IPS-18a (cell line): ENCODE results near the gene OR51B4.
"Not testable (repeated sequence)": the region's sequence is repeated elsewhere in the genome, so short reads cannot be mapped to it uniquely, and the experiment has no call there.

Experiments used
- H3K27ac ChIP-seq: one replicate; pipeline ENCODE4 v1.5.1; 2013; ENCODE audit warnings: low read length
- H3K27me3 ChIP-seq: one replicate; pipeline ENCODE4 v1.6.1; 2013; ENCODE audit warnings: mild to moderate bottlenecking, low read length; ENCODE audit not compliant: control insufficient read depth, insufficient read depth
- H3K36me3 ChIP-seq: one replicate; pipeline ENCODE4 v1.6.1; 2013; ENCODE audit warnings: low read depth, low read length; ENCODE audit not compliant: control insufficient read depth
- H3K4me1 ChIP-seq: one replicate; pipeline ENCODE4 v1.6.1; 2013; ENCODE audit warnings: low read depth, low read length; ENCODE audit not compliant: control insufficient read depth
- H3K4me3 ChIP-seq: one replicate; pipeline ENCODE4 v1.5.1; 2013; ENCODE audit warnings: low read length
- H3K9ac ChIP-seq: one replicate; pipeline ENCODE4 v1.6.1; 2013; ENCODE audit warnings: mild to moderate bottlenecking, low read length, moderate library complexity
- H3K9me3 ChIP-seq: one replicate; pipeline ENCODE4 v1.6.1; 2013; ENCODE audit warnings: low read depth, low read length; ENCODE audit not compliant: control insufficient read depth

The OR51B4 gene, protein sequence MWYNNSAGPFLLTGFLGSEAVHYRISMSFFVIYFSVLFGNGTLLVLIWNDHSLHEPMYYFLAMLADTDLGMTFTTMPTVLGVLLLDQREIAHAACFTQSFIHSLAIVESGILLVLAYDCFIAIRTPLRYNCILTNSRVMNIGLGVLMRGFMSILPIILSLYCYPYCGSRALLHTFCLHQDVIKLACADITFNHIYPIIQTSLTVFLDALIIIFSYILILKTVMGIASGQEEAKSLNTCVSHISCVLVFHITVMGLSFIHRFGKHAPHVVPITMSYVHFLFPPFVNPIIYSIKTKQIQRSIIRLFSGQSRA

DNA sequence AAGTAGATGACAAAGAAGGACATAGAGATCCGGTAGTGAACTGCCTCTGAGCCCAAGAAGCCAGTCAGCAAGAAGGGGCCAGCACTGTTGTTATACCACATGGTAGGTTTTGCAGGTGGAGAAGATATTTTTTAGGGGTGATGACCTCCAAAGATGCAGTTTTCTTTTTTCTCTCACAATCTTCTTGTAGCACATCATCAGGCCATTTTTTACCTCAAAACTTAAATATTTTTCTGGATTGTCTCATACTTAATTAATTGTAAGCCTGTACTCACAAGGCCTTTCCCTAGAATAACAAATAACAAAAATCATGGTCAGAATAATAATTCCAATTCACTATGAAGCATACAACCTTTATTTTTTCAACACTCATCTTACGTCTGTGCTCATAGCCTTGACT, at the start of gene OR51B4:
Gene OR51B4, minus strand, starts transcription at position 101 of the 400 bp plus-strand sequence. Its CDS starts 0 bp downstream, at position 101.
- H3K4me3 ChIP-seq, result no peak within 1 kb of the TSS
- H3K27me3 ChIP-seq, result no peaks in the 10 kb centered on the region
- no peaks in the 10 kb centered on the region for H3K4me1 ChIP-seq
- H3K9ac ChIP-seq, result no peak within 1 kb of the TSS
- no peaks in the 10 kb centered on the region for H3K9me3 ChIP-seq
- no peaks in the 10 kb centered on the region for H3K36me3 ChIP-seq
- no peak within 1 kb of the TSS for H3K27ac ChIP-seq

DNA sequence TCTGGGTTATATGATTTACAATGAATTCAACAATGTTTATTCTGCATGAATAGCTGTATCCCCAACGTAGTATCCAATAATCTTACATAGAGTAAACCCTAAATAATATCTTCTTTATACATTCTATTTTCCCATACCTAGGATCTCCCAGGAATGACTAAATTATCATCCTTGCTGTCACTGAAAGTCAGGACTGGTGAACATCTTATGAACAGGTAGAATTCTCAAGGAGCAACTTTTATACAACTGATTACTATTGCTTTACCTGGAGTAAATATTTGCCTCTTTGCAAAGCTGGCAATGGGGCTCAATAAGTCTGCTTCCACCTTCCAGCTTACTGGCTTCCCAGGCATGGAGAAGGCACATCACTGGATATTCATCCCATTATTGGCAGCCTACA, 49.5 kb upstream of the OR51B4 start, which contains the start of gene OR51B6:
Gene OR51B6, plus strand, starts transcription at position 301 of the 400 bp plus-strand sequence. Its CDS starts 0 bp downstream, at position 301.
- Histone ChIP-seq H3K9me3 (no peaks in the 10 kb centered on the region), H3K4me1 (peaks cover 9% of the 10 kb centered on the region), H3K9ac (no peak within 1 kb of the TSS), H3K4me3 (no peak within 1 kb of the TSS), H3K27ac (no peak within 1 kb of the TSS), H3K27me3 (no peaks in the 10 kb centered on the region), H3K36me3 (no peaks in the 10 kb centered on the region)

DNA sequence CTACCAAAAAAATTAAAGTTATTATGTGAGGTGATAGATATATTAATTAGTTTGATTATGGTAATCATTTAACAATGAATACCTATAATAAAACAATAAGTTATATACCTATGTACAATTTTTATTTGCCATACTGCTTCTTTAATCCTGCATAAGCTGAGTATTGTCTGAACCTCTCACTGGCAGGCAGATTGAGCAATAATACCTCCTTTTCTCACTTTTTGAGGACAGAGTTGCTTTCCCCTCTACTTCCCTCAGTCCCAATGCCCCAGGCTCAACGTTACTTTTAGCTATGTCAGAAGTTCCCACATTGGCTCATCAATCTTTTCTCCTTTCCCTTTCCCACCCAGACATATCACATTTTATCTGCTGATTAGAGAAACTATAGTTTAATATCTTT, 47.8 kb upstream of the OR51B4 start:
- no peak overlapping the region for H3K9ac ChIP-seq
- H3K9me3 ChIP-seq, result no peaks in the 10 kb centered on the region
- H3K27me3 ChIP-seq, result no peaks in the 10 kb centered on the region
- H3K4me3 ChIP-seq, result no peak overlapping the region
- H3K4me1 ChIP-seq, result peaks cover 9% of the 10 kb centered on the region
- no peaks in the 10 kb centered on the region for H3K36me3 ChIP-seq
- H3K27ac ChIP-seq, result no peak overlapping the region

DNA sequence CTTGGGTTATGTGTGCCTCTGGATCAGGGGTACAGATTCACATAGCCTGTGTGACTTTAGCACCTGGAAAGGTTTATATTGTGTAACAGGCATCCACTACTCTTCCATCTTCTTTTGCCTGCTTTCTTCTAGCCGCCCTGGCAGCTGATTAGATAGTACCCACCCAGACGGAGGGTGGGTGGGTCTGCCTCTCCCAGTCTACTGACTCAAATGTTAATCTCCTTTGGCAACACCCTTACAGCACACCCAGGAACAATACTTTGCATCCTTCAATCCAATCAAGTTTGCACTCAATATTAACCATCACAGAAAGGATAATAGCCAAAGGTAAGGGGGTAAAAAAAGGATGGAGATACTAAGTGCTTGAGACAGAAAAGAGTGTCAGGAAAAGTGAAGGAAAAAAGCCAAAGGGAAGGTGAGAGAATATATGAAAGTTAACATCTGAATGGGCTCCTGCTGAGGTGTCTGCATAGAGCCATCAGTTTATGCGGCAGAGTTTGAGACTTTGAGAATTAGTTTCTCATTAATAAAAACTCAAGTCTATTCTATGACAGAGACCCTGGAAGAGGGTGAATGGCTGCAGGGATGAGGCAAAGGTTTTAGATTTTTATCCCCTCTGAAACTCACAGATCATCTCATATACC, 46.9 kb upstream of the OR51B4 start:
- peaks cover 14% of the 10 kb centered on the region for H3K4me1 ChIP-seq
- no peaks in the 10 kb centered on the region for H3K9me3 ChIP-seq
- H3K4me3 ChIP-seq, result no peak overlapping the region
- no peaks in the 10 kb centered on the region for H3K27me3 ChIP-seq
- no peaks in the 10 kb centered on the region for H3K36me3 ChIP-seq
- H3K27ac ChIP-seq, result no peak overlapping the region
- no peak overlapping the region for H3K9ac ChIP-seq

DNA sequence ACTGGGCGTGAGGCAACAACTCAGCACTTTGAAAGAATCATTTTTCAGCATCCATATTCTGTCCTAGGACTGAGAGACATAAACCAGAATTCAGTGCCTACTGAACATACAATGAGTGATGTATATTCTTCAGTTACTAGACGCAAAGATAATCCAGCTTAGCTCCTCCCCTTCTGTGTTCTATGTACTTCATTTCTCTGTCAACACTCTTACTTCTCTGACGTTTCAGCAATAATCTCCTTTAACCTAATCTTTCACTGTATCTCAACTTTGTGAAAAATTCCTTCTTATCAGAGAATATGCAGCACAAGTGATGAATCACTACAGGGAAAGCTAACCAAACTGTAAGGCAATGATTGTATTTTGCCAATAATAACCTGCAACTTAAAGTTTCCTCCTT, 44.1 kb upstream of the OR51B4 start:
- H3K36me3 ChIP-seq, result no peaks in the 10 kb centered on the region
- peaks cover 16% of the 10 kb centered on the region for H3K4me1 ChIP-seq
- H3K9ac ChIP-seq, result no peak overlapping the region
- no peak overlapping the region for H3K4me3 ChIP-seq
- no peaks in the 10 kb centered on the region for H3K9me3 ChIP-seq
- H3K27ac ChIP-seq, result no peak overlapping the region
- H3K27me3 ChIP-seq, result no peaks in the 10 kb centered on the region

DNA sequence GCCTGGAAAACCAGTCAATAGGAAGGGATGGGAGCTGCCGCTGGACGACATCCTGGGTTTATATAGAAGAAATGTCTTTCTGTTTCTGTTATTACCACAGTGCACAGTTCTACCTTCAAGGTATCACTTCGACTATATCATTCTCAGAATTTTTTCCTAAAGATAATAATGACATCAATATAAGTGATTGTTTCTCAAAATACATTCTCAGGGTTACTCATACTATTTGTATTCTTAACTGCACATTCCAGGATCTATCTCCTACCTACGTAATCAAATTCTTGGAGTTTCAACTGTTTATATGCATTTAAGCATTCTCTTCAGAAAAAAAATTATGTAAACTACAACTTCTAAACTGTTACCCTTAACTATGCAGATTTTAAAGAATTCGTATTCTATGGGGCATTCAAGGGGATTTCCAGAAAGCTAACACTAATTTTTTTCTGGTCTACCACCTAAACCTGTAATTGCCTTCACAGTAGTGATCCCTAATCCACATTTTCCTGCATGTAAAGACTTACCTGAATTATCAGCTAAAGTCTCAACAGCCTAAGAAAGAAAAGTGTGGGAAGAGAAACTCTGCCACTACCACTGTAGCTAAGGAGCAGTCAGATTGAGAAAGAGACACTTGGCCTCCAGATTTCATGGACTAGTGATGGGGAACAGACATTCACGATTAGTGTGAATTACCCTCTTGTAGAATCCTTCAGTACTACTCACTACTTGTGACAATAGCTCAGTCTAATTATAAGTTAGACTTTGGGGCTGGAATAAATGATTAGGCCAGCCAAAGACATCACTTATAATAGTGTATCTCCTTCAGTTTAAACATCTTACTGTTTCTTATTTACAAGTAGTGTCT, 42.0 kb upstream of the OR51B4 start, which contains the start of gene OR51B5:
Gene OR51B5, minus strand, starts transcription at position 51 of the 862 bp plus-strand sequence. Its CDS starts 0 bp downstream, at position 51.
- no peak within 1 kb of the TSS for H3K4me3 ChIP-seq
- H3K27ac ChIP-seq, result no peak within 1 kb of the TSS
- peaks cover 11% of the 10 kb centered on the region for H3K4me1 ChIP-seq
- H3K9me3 ChIP-seq, result no peaks in the 10 kb centered on the region
- H3K36me3 ChIP-seq, result no peaks in the 10 kb centered on the region
- H3K9ac ChIP-seq, result no peak within 1 kb of the TSS
- H3K27me3 ChIP-seq, result no peaks in the 10 kb centered on the region

DNA sequence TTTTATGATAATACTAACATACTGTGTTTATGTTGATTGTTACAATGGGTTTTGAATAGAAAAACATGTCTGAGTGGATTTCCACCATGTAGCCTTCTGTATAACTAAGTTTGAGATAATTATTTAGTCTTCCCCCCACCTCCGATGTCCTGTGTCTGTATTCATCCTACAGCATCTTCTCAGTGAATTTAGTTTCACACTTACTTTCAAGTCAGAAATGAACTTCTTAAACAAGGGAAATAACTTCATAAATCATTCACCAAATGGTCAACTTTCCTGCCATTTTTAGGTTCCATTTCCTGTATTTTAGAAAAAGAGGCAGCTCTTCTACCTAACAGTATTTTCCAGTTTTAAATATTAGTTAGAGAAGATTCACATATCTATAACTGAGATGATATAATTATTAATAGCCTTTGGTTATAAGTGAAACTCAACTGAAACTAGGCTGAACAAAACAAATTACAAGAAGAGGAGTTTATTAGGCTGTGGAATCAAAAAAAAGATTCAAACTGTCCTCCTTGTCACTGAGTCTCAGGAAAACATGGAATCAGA, 38.1 kb upstream of the OR51B4 start:
- Histone ChIP-seq H3K27me3 (no peaks in the 10 kb centered on the region), H3K9ac (no peak overlapping the region), H3K27ac (no peak overlapping the region), H3K4me3 (no peak overlapping the region), H3K9me3 (no peaks in the 10 kb centered on the region), H3K4me1 (peaks cover 7% of the 10 kb centered on the region), H3K36me3 (no peaks in the 10 kb centered on the region)

DNA sequence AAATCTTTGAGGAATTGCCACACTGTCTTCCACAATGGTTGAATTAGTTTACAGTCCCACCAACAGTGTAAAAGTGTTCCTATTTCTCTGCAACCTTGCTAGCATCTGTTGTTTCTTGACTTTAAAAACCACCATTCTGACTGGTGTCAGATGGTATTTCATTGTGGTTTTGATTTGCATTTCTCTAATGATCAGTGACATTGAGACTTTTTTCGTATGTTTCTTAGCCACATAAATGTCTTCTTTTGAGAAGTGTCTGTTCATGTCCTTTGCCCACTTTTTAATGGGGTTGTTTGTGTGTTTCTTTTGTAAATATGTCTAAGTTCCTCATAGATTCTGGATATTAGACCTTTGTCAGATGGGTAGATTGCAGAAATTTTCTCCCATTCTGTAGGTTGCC, 35.5 kb upstream of the OR51B4 start:
- not testable (repeated sequence) for H3K27me3 ChIP-seq, H3K9me3 ChIP-seq, H3K36me3 ChIP-seq, H3K9ac ChIP-seq, H3K4me1 ChIP-seq, H3K27ac ChIP-seq, H3K4me3 ChIP-seq

DNA sequence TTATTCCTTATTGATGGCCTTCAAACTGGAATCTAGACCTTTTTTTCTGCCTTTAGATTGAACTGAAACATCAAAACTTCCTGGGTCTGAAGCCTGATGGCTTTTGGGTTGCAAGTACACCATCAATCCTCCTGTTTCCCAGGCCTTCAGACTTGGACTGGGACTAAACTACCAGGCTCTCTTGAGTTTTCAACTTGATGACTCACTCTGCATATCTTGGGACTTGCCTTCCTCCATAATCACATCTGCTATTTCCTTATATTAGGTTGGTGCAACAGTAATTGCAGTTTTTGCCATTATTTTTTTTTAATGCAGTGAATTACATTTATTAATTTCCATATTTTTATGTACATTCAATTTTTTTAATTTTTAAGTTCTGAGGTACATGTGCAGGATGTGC, 34.6 kb upstream of the OR51B4 start:
- H3K9me3 ChIP-seq, result no peaks in the 10 kb centered on the region

DNA sequence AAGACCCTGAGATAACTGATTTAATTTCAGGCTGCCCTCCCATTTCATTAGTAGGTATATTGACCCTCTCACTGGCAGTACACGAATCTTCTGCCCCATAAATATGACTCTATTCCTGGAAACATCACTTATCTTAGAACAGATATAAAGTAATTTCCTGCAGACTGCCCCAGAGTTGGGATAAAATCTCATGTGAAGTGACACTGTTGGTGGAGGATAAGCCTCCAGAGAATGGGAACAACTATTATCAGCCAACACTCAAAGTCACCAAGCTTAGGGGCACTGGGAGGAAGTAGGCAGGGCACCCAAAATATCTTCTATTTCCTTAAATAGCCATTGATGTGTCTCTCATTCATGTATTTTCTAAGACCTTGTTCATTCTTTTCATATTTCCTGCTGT, 33.4 kb upstream of the OR51B4 start:
- H3K27me3 ChIP-seq, result no peaks in the 10 kb centered on the region

More for the DNA sequence above, 34.6 kb upstream of the OR51B4 start:
- Histone ChIP-seq H3K9ac (no peak overlapping the region), H3K27me3 (no peaks in the 10 kb centered on the region), H3K36me3 (no peaks in the 10 kb centered on the region), H3K27ac (no peak overlapping the region), H3K4me1 (no peaks in the 10 kb centered on the region), H3K4me3 (no peak overlapping the region)

DNA sequence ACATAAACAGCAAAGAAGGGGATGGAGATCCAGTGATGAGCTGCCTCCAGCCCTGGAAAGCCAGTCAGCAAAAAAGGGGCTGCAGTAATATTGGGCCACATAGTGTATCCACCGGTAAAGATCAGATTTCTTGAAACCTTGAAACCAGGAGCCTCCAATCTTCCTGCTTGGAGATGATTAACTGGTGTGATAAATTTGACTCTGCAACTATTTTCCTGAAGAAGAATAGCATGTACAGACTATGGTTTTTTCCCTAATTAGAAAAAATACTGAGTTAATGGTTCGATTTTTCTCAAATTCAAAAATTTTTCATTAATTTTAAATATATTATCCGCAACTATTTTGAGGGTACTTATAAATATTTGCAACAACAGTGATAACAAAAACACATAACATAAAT, 22.5 kb upstream of the OR51B4 start, which contains the start of gene OR51B2:
Gene OR51B2, minus strand, starts transcription at position 101 of the 400 bp plus-strand sequence. Its CDS starts 0 bp downstream, at position 101.
- Histone ChIP-seq H3K27me3 (no peaks in the 10 kb centered on the region), H3K9ac (no peak within 1 kb of the TSS), H3K36me3 (no peaks in the 10 kb centered on the region), H3K9me3 (no peaks in the 10 kb centered on the region), H3K4me1 (no peaks in the 10 kb centered on the region), H3K27ac (no peak within 1 kb of the TSS), H3K4me3 (no peak within 1 kb of the TSS)

More for the DNA sequence above, 33.4 kb upstream of the OR51B4 start:
- no peaks in the 10 kb centered on the region for H3K9me3 ChIP-seq
- H3K36me3 ChIP-seq, result no peaks in the 10 kb centered on the region
- H3K27ac ChIP-seq, result no peak overlapping the region
- no peak overlapping the region for H3K4me3 ChIP-seq
- no peaks in the 10 kb centered on the region for H3K4me1 ChIP-seq
- no peak overlapping the region for H3K9ac ChIP-seq
